Measurements from ENCODE around the gene OSMR. TPM values are rescaled to one million over a fixed set of nuclear protein-coding genes. Genes with fewer than 3 reads are reported as not detected.
"Not testable (repeated sequence)": the region's sequence is repeated elsewhere in the genome, so short reads cannot be mapped to it uniquely, and the experiment has no call there.

Gene OSMR
- total RNA-seq, 3 donors from 2014 or later (not counting 1 experiment from before 2014, with no cell fraction given) = not detected

GRCh38 chr5:38848637-38849036 lies 2.8 kb downstream of the OSMR start:
- WGBS (ENCODE audit: insufficient coverage) = 70% methylated on average over 2 of the region's 2 CpGs
- Histone ChIP-seq H3K36me3 (ENCODE audit: control insufficient read depth, insufficient read depth, low read length) (no peaks in the 10 kb centered on the region), H3K4me1 (ENCODE audit: control insufficient read depth, insufficient read depth, low read length) (no peaks in the 10 kb centered on the region), H3K27me3 (ENCODE audit: control insufficient read depth, insufficient read depth, low read length) (peaks cover 8% of the 10 kb centered on the region), H3K27ac (ENCODE audit: low read length) (no peak overlapping the region), H3K9me3 (ENCODE audit: control insufficient read depth, insufficient read depth, low read length) (no peaks in the 10 kb centered on the region), H3K4me3 (ENCODE audit: low read length) (no peak overlapping the region)
- H3K27me3 Mint-ChIP-seq (ENCODE audit: low read depth in 2 of 2) = peaks cover 36 to 64% of the 10 kb centered on the region in 2 donors
- H3K4me3 Mint-ChIP-seq = no peak overlapping the region
- H3K27ac Mint-ChIP-seq = no peak overlapping the region
- ATAC-seq = no peak
- H3K9me3 Mint-ChIP-seq = peaks cover 0 to 4% of the 10 kb centered on the region in 2 donors
- peaks cover 0 to 11% of the 10 kb centered on the region in 2 donors for H3K4me1 Mint-ChIP-seq
- no peaks in the 10 kb centered on the region for H3K36me3 Mint-ChIP-seq
- no peak for TF ChIP-seq CTCF (IDR thresholded peaks at IDR 0.05)
- no peak for DNase-seq
- intact Hi-C loops (cut with micrococcal nuclease) = no loop called here

- H3K4me1 Mint-ChIP-seq; H3K9me3 ChIP-seq (ENCODE audit: control insufficient read depth, insufficient read depth, low read length); H3K4me3 ChIP-seq (ENCODE audit: low read length); intact Hi-C loops (cut with micrococcal nuclease); H3K36me3 ChIP-seq (ENCODE audit: control insufficient read depth, insufficient read depth, low read length); ATAC-seq; H3K36me3 Mint-ChIP-seq; H3K9me3 Mint-ChIP-seq; H3K27ac ChIP-seq (ENCODE audit: low read length); H3K27ac Mint-ChIP-seq; H3K4me3 Mint-ChIP-seq; DNase-seq; H3K27me3 ChIP-seq (ENCODE audit: control insufficient read depth, insufficient read depth, low read length); H3K4me1 ChIP-seq (ENCODE audit: control insufficient read depth, insufficient read depth, low read length): not testable (repeated sequence)
- WGBS (ENCODE audit: insufficient coverage) = 88% methylated on average over 4 of the region's 5 CpGs
- peaks cover 30 to 55% of the 10 kb centered on the region in 2 donors for H3K27me3 Mint-ChIP-seq (ENCODE audit: low read depth in 2 of 2)
Observed at GRCh38 chr5:38851640-38852039, 5.8 kb downstream of the OSMR start.

GRCh38 chr5:38853753-38854470 lies 8.1 kb downstream of the OSMR start:
- ATAC-seq = no peak
- H3K27me3 ChIP-seq (ENCODE audit: control insufficient read depth, insufficient read depth, low read length) = no peaks in the 10 kb centered on the region
- no peak for TF ChIP-seq CTCF (IDR thresholded peaks at IDR 0.05)

GRCh38 chr5:38854907-38855306 lies 9.1 kb downstream of the OSMR start:
- ATAC-seq (no peak), DNase-seq (no peak)
- Mint-ChIP-seq H3K27me3 (ENCODE audit: low read depth in 2 of 2) (peaks cover 16 to 34% of the 10 kb centered on the region in 2 donors), H3K36me3 (no peaks in the 10 kb centered on the region), H3K4me1 (no peaks in the 10 kb centered on the region), H3K27ac (no peak overlapping the region), H3K9me3 (peaks cover 0 to 4% of the 10 kb centered on the region in 2 donors), H3K4me3 (no peak overlapping the region)
- Histone ChIP-seq H3K4me1 (ENCODE audit: control insufficient read depth, insufficient read depth, low read length) (no peaks in the 10 kb centered on the region), H3K27ac (ENCODE audit: low read length) (no peak overlapping the region), H3K4me3 (ENCODE audit: low read length) (no peak overlapping the region), H3K27me3 (ENCODE audit: control insufficient read depth, insufficient read depth, low read length) (no peaks in the 10 kb centered on the region), H3K9me3 (ENCODE audit: control insufficient read depth, insufficient read depth, low read length) (no peaks in the 10 kb centered on the region), H3K36me3 (ENCODE audit: control insufficient read depth, insufficient read depth, low read length) (no peaks in the 10 kb centered on the region)
- TF ChIP-seq CTCF (IDR thresholded peaks at IDR 0.05) = no peak
- intact Hi-C loops (cut with micrococcal nuclease) = no loop called here
- WGBS (ENCODE audit: insufficient coverage) = 86% methylated on average over 7 of the region's 7 CpGs

More at GRCh38 chr5:38853753-38854470, 8.1 kb downstream of the OSMR start:
- Mint-ChIP-seq H3K36me3 (no peaks in the 10 kb centered on the region), H3K27ac (no peak overlapping the region), H3K9me3 (peaks cover 0 to 4% of the 10 kb centered on the region in 2 donors), H3K4me1 (no peaks in the 10 kb centered on the region), H3K27me3 (ENCODE audit: low read depth in 2 of 2) (peaks cover 18 to 37% of the 10 kb centered on the region in 2 donors), H3K4me3 (no peak overlapping the region)
- Histone ChIP-seq H3K9me3 (ENCODE audit: control insufficient read depth, insufficient read depth, low read length) (no peaks in the 10 kb centered on the region), H3K4me3 (ENCODE audit: low read length) (no peak overlapping the region), H3K27ac (ENCODE audit: low read length) (no peak overlapping the region), H3K36me3 (ENCODE audit: control insufficient read depth, insufficient read depth, low read length) (no peaks in the 10 kb centered on the region), H3K4me1 (ENCODE audit: control insufficient read depth, insufficient read depth, low read length) (no peaks in the 10 kb centered on the region)
- 86% methylated on average over 6 of the region's 6 CpGs for WGBS (ENCODE audit: insufficient coverage)
- DNase-seq = no peak
- intact Hi-C loops (cut with micrococcal nuclease) = no loop called here

All from natural killer cell (primary cell).